K562 (cell line): ENCODE measurements around the gene MCAM. TPM values are rescaled to one million over a fixed set of nuclear protein-coding genes. Genes with fewer than 3 reads are reported as not detected.

ENCODE experiments used
- ATAC-seq: fragments of 200-7000 bp; cut with Tn5 transposase; 3 replicates; pipeline ENCODE4 v1.9.1; 2020; ENCODE audit warnings: moderate library complexity
- BruUV-seq: library from RNA; stranded (reverse); fragments of 400-500 nt; replicated peaks from 2 replicates; lab custom pipeline; 2021; lab: Mats Ljungman, UMichigan
- CTCF ChIA-PET: fragments of 300-600 bp; formaldehyde crosslinking; extraction: SDS; loops from one replicate; lab custom pipeline; 2021; ENCODE audit warnings: low intra/inter-chr PET ratio; lab: Yijun Ruan, JAX
- POLR2A ChIA-PET: fragments of 300-600, 350-650 bp; sonication (Branson Sonifier 250); formaldehyde crosslinking; extraction: SDS; loops from one replicate; lab custom pipeline; 2021; ENCODE audit warnings: antibody characterized with exemption, inconsistent platforms; lab: Yijun Ruan, JAX
- DNase-seq, 4 experiments: peaks; one replicate each; pipeline versions ENCODE4 v3.0.0 to v3.0.0-alpha.2; 2011 to 2018; ENCODE audit warnings: low spot score in 3 of 4, mixed read lengths in 3 of 4; ENCODE audit errors: extremely low read depth in 1 of 4
- FAIRE-seq: peaks from 2 replicates; lab custom pipeline; 2011; peaks lifted over from hg19 to GRCh38; lab: Jason Lieb, UNC
- H2AFZ ChIP-seq: 2 replicates; pipeline ENCODE4 v1.6.0; 2011; ENCODE audit warnings: low read depth, low read length, control low read depth, inconsistent platforms
- H3K27ac ChIP-seq: fragments of 200-600 bp; 3 replicates; pipeline ENCODE4 v1.8.0; 2011; ENCODE audit warnings: low read depth, mild to moderate bottlenecking, control low read depth, inconsistent platforms, low read length, moderate library complexity, mixed read lengths; ENCODE audit errors: extremely low read depth
- H3K27me3 ChIP-seq, 2 experiments: fragments of 300-600 bp in 1 of 2; 2 replicates in 1 of 2; 3 replicates in 1 of 2; pipeline versions ENCODE4 v1.6.0 to v1.8.0; 2011; ENCODE audit warnings: inconsistent platforms in 2 of 2, low read length in 2 of 2, mild to moderate bottlenecking in 1 of 2, mixed read lengths in 1 of 2, moderate library complexity in 1 of 2; ENCODE audit not compliant: control insufficient read depth in 2 of 2, insufficient read depth in 2 of 2
- H3K36me3 ChIP-seq: fragments of 300-600 bp; 3 replicates; pipeline ENCODE4 v1.8.0; 2011; ENCODE audit warnings: mild to moderate bottlenecking, low read length, inconsistent platforms; ENCODE audit not compliant: control insufficient read depth, insufficient read depth
- H3K4me1 ChIP-seq, 2 experiments: fragments of 200-600 bp in 1 of 2; replicated peaks in 1 of 2; 2 replicates in 1 of 2; 3 replicates in 1 of 2; pipeline versions ENCODE4 v1.5.1 to v1.8.0; 2011; ENCODE audit warnings: inconsistent platforms in 2 of 2, low read length in 2 of 2, mild to moderate bottlenecking in 1 of 2, mixed read lengths in 1 of 2, moderate library complexity in 1 of 2; ENCODE audit not compliant: control insufficient read depth in 2 of 2, insufficient read depth in 2 of 2
- H3K4me2 ChIP-seq: 2 replicates; pipeline ENCODE4 v1.6.1; 2011; ENCODE audit warnings: low read length, control low read depth, inconsistent platforms, mixed read lengths; ENCODE audit not compliant: insufficient read depth
- H3K4me3 ChIP-seq: fragments of 200-600 bp; sonication (generic), shearing (Covaris generic); 2 replicates; pipeline ENCODE4 v1.5.1; 2016; ENCODE audit warnings: control low read depth, inconsistent platforms
- H3K79me2 ChIP-seq: fragments of 200-600 bp; 3 replicates; pipeline ENCODE4 v1.8.0; 2011; ENCODE audit warnings: low read length, inconsistent platforms; ENCODE audit not compliant: control insufficient read depth, insufficient read depth
- H3K9ac ChIP-seq, 2 experiments: 2 replicates each; pipeline versions ENCODE4 v1.6.0 to v1.6.1; 2011; ENCODE audit warnings: low read depth in 2 of 2, low read length in 2 of 2, control low read depth in 1 of 2, inconsistent platforms in 1 of 2, mild to moderate bottlenecking in 1 of 2, mixed read lengths in 1 of 2; ENCODE audit not compliant: insufficient read depth in 1 of 2
- H3K9me1 ChIP-seq: one replicate; pipeline ENCODE4 v1.6.0; 2011; ENCODE audit warnings: inconsistent platforms, mild to moderate bottlenecking, low read length, moderate library complexity; ENCODE audit not compliant: control insufficient read depth, insufficient read depth
- H3K9me3 ChIP-seq: replicated peaks from 2 replicates; pipeline ENCODE4 v1.5.1; 2011; ENCODE audit warnings: low read depth, low read length, inconsistent platforms; ENCODE audit not compliant: control insufficient read depth, insufficient read depth
- H4K20me1 ChIP-seq: replicated peaks from 2 replicates; pipeline ENCODE4 v1.6.1; 2011; ENCODE audit warnings: low read length, inconsistent platforms, mixed read lengths; ENCODE audit not compliant: control insufficient read depth, insufficient read depth
- ARHGAP35 ChIP-seq: fragments of 450-650 bp; IDR thresholded peaks from 2 replicates; pipeline ENCODE4 v1.6.1; 2018; ENCODE audit not compliant: partially characterized antibody
- ASH1L ChIP-seq: fragments of 450-650 bp; IDR thresholded peaks from 2 replicates; pipeline ENCODE4 v1.6.1; 2018; ENCODE audit warnings: borderline replicate concordance, mild to moderate bottlenecking, low read depth; ENCODE audit not compliant: partially characterized antibody
- CBX1 ChIP-seq: sonication (generic); IDR thresholded peaks from 2 replicates; pipeline ENCODE4 v1.6.1; 2016; ENCODE audit warnings: antibody characterized with exemption, low read depth, mild to moderate bottlenecking
- CC2D1A ChIP-seq: fragments of 450-650 bp; IDR thresholded peaks from 2 replicates; pipeline ENCODE4 v1.6.1; 2017; ENCODE audit warnings: mild to moderate bottlenecking
- CEBPB ChIP-seq: fragments of 450-650 bp; IDR thresholded peaks from 2 replicates; pipeline ENCODE4 v1.6.1; 2016; ENCODE audit warnings: missing genetic modification characterization, missing compliant biosample characterization
- CEBPG ChIP-seq, 3 experiments: fragments of 200-800 bp in 1 of 3; sonication (Bioruptor generic) in 1 of 3; sonication (generic) in 1 of 3; formaldehyde crosslinking in 1 of 3; IDR thresholded peaks in 2 of 3; conservative IDR thresholded peaks in 1 of 3; 2 replicates each; pipeline versions ENCODE4 v1.6.1 to v1.8.0; 2016 to 2022; ENCODE audit warnings: missing compliant biosample characterization in 2 of 3, missing genetic modification characterization in 2 of 3, mild to moderate bottlenecking in 1 of 3, missing genetic modification reagents in 1 of 3
- CHD1 ChIP-seq: fragments of 200-600 bp; sonication (generic); IDR thresholded peaks from one replicate; pipeline ENCODE4 v1.6.1; 2012; ENCODE audit warnings: mild to moderate bottlenecking, moderate library complexity, low read length, inconsistent platforms
- IRF2 ChIP-seq: sonication (generic); formaldehyde crosslinking; IDR thresholded peaks from 2 replicates; pipeline ENCODE4 v1.8.1; 2022; ENCODE audit warnings: mild to moderate bottlenecking, missing genetic modification reagents
- JUN ChIP-seq, 2 experiments: sonication (generic) in 1 of 2; formaldehyde crosslinking in 1 of 2; IDR thresholded peaks; 2 replicates each; pipeline versions ENCODE4 v1.6.1 to v1.8.0; 2012 to 2022; ENCODE audit warnings: borderline replicate concordance in 2 of 2, mild to moderate bottlenecking in 2 of 2, improper control_type of control experiment in 1 of 2, low read depth in 1 of 2, low read length in 1 of 2, missing genetic modification reagents in 1 of 2
- KAT8 ChIP-seq: fragments of 450-650 bp; IDR thresholded peaks from 2 replicates; pipeline ENCODE4 v1.6.1; 2016; ENCODE audit warnings: low read depth, mild to moderate bottlenecking
- KHSRP ChIP-seq: fragments of 450-650 bp; IDR thresholded peaks from 2 replicates; pipeline ENCODE4 v1.6.1; 2017
- MCM5 ChIP-seq: fragments of 450-650 bp; IDR thresholded peaks from 2 replicates; pipeline ENCODE4 v1.6.1; 2016; ENCODE audit warnings: low read depth
- NCOR1 ChIP-seq: fragments of 450-650 bp; IDR thresholded peaks from 2 replicates; pipeline ENCODE4 v1.6.1; 2016; ENCODE audit warnings: mild to moderate bottlenecking, moderate library complexity
- PURB ChIP-seq: sonication (generic); formaldehyde crosslinking; IDR thresholded peaks from 2 replicates; pipeline ENCODE4 v1.9.0; 2021; ENCODE audit warnings: low read depth, mild to moderate bottlenecking, missing genetic modification reagents
- SMARCA4 ChIP-seq: fragments of 450-650 bp; IDR thresholded peaks from 2 replicates; pipeline ENCODE4 v1.6.1; 2016
- SMARCE1 ChIP-seq: fragments of 450-650 bp; IDR thresholded peaks from 2 replicates; pipeline ENCODE4 v1.7.1; 2016; ENCODE audit warnings: mild to moderate bottlenecking
- VEZF1 ChIP-seq: fragments of 200-800 bp; sonication (Bioruptor generic); IDR thresholded peaks from 2 replicates; pipeline ENCODE4 v1.6.1; 2017; ENCODE audit warnings: missing genetic modification characterization, missing compliant biosample characterization
- ZNF274 ChIP-seq: IDR thresholded peaks from 2 replicates; pipeline ENCODE4 v1.6.1; 2011; ENCODE audit warnings: low read depth, mild to moderate bottlenecking, low read length, moderate library complexity, borderline replicate concordance
- WGBS: fragments of 100-300 bp; shearing (Covaris generic); methylation state at CpG from one replicate; pipeline ENCODE4 v1.1.6; 2016; ENCODE audit warnings: low coverage, mixed read lengths; ENCODE audit not compliant: insufficient coverage; ENCODE audit errors: missing lambda C conversion rate; 5-methylcytosine and 5-hydroxymethylcytosine counted together
- in situ Hi-C: fragments of 300-500 bp; cut with MboI; formaldehyde crosslinking; loops from 4 replicates; pipeline ENCODE4 v1.15.0; 2018; ENCODE audit warnings: inconsistent platforms, mixed read lengths
- intact Hi-C: fragments of 100-400 bp; cut with micrococcal nuclease; formaldehyde crosslinking; loops from 2 replicates; pipeline ENCODE4 v1.14.2; 2022
- polyA plus RNA-seq, 8 experiments: library from polyadenylated mRNA; depleted of rRNA in 4 of 8; stranded (reverse) in 5 of 8; unstranded in 3 of 8; fragments of >200 nt; fragmentation: Nextera tagmentation in 2 of 8; fragmentation: Illumina TruSeq in 1 of 8; extraction: Ambion mirVana in 2 of 8; extraction: Trizol in 1 of 8; gene quantifications; 2 replicates each; pipeline versions ENCODE4 v1.2.1 to v1.2.3, GENCODE V29; 2011 to 2014; ENCODE audit warnings: inconsistent platforms in 1 of 8, missing spikeins in 1 of 8
- total RNA-seq, 7 experiments: library from RNA; depleted of rRNA in 6 of 7; stranded (reverse); fragments of >200 nt in 6 of 7; fragmentation: Illumina TruSeq in 2 of 7; extraction: Trizol in 2 of 7; gene quantifications; 2 replicates each; pipeline versions ENCODE4 v1.2.1 to v1.2.3, GENCODE V29; 2011 to 2021; ENCODE audit warnings: low replicate concordance in 1 of 7

MCAM gene
- total and polyA plus RNA-seq, 9 of the 15 experiments (the other 6 are each of a cell fraction or from before 2014, with no cell fraction given): 14.7 to 118 (median 53.6) TPM

- TF ChIP-seq ZNF274 (no peak), MCM5 (no peak), KHSRP (no peak)
Measured at GRCh38 chr11:119307219-119307618, 9.7 kb downstream of the MCAM start (continued).

- H3K79me2 ChIP-seq: no peaks in the 10 kb centered on the region
- no peaks in the 10 kb centered on the region for H3K27me3 ChIP-seq
- peaks cover 0 to 8% of the 10 kb centered on the region in 2 experiments; a peak in 2 of 5 replicates for H3K4me1 ChIP-seq
- H3K4me3 ChIP-seq: no peak overlapping the region
- no peaks in the 10 kb centered on the region for H3K9me3 ChIP-seq
- CTCF ChIA-PET: no interaction called here
- 52% methylated on average over 5 of the region's 5 CpGs for WGBS
- TF ChIP-seq NCOR1 (no peak), CEBPG (CRISPR knock-in tag; IDR thresholded peaks at IDR 0.05) (peak; percentile 20; the same call in 1 of the 2 replicates), CEBPG (tag; conservative IDR thresholded peaks at IDR 0.05 in 1 of 2, IDR thresholded peaks at IDR 0.05 in 1 of 2) (no peak), JUN (IDR thresholded peaks at IDR 0.05; ENCODE audit: borderline replicate concordance, low read depth, low read length) (no peak), JUN (CRISPR knock-in tag; IDR thresholded peaks at IDR 0.05; ENCODE audit: borderline replicate concordance) (no peak), SMARCE1 (no peak), SMARCA4 (no peak), CC2D1A (no peak), ASH1L (no peak), PURB (CRISPR knock-in tag) (no peak), CEBPB (tag) (peak; percentile 57; the same call in 1 of the 2 replicates), KAT8 (no peak), CHD1 (no peak), VEZF1 (CRISPR knock-in tag) (no peak), IRF2 (CRISPR knock-in tag) (no peak), CBX1 (no peak), ARHGAP35 (no peak)
- no peaks in the 10 kb centered on the region for H3K9me1 ChIP-seq
- no peaks in the 10 kb centered on the region for H4K20me1 ChIP-seq
- peaks cover 78% of the 10 kb centered on the region for H3K36me3 ChIP-seq
- DNase-seq (no peak), ATAC-seq (peak; percentile 19; the same call in 2 of the 3 replicates), FAIRE-seq (no peak)
- H3K9ac ChIP-seq: peak overlapping the region in 1 of 2 experiments; percentile 47; a peak in 1 of 4 replicates
- H2AFZ ChIP-seq: no peak overlapping the region
- POLR2A ChIA-PET: interaction anchor here (0.6 to 2.5 kb wide), 6 partner anchors 10 to 184 kb away, joined by 3 to 14 read pairs (median 3); no protein-coding TSS in a partner anchor
- H3K4me2 ChIP-seq: no peak overlapping the region
- in situ Hi-C loops (no loop called here), intact Hi-C loops (no loop called here)
- no TSS peak for BruUV-seq
- H3K27ac ChIP-seq: no peak overlapping the region; the same call in 2 of the 3 replicates
Measured at GRCh38 chr11:119306373-119306890, 10.5 kb downstream of the MCAM start.
